Heart left ventricle (tissue), 16 donors: Measurements from ENCODE around the gene KCNMB4. TPM values are rescaled to one million over a fixed set of nuclear protein-coding genes. Genes with fewer than 3 reads are reported as not detected.

Source experiments
- ATAC-seq, 4 donors: fragments of 200-7000 bp; cut with Tn5 transposase; one replicate each; pipeline ENCODE4 v1.9.1; 2020 to 2022; ENCODE audit warnings: moderate library complexity in 4 of 4, mild to moderate bottlenecking in 3 of 4, moderate number of reproducible peaks in 1 of 4
- DNase-seq, 5 donors: peaks; one replicate each; pipeline ENCODE4 v3.0.0-alpha.2; 2020
- H3K27ac ChIP-seq, 12 donors: fragments of 200-600 bp; sonication (generic) in 4 of 12; one replicate each; pipeline versions ENCODE4 v1.5.0 to v1.8.0; 2016 to 2022; ENCODE audit warnings: mild to moderate bottlenecking in 2 of 12
- H3K27me3 ChIP-seq, 9 donors: fragments of 200-600 bp; sonication (generic) in 2 of 9; one replicate each; pipeline versions ENCODE4 v1.5.1 to v1.8.0; 2016 to 2022; ENCODE audit warnings: mild to moderate bottlenecking in 3 of 9
- H3K36me3 ChIP-seq, 9 donors: fragments of 200-600 bp; sonication (generic) in 2 of 9; one replicate each; pipeline versions ENCODE4 v1.5.0 to v1.8.0; 2018 to 2022; ENCODE audit warnings: mild to moderate bottlenecking in 2 of 9
- H3K4me1 ChIP-seq, 12 donors: fragments of 200-600 bp; sonication (generic) in 4 of 12; one replicate each; pipeline versions ENCODE4 v1.5.0 to v1.8.0; 2016 to 2022; ENCODE audit warnings: mild to moderate bottlenecking in 3 of 12
- H3K4me3 ChIP-seq, 12 donors: fragments of 200-600 bp; sonication (generic) in 4 of 12; one replicate each; pipeline versions ENCODE4 v1.5.0 to v1.8.0; 2017 to 2022; ENCODE audit warnings: mild to moderate bottlenecking in 9 of 12, moderate library complexity in 4 of 12
- H3K9me3 ChIP-seq, 12 donors: fragments of 200-600 bp; sonication (generic) in 4 of 12; one replicate each; pipeline versions ENCODE4 v1.5.0 to v1.8.0; 2016 to 2022; ENCODE audit warnings: mild to moderate bottlenecking in 1 of 12
- POLR2A ChIP-seq, 2 donors: fragments of 450-650 bp; IDR thresholded peaks; one replicate each; pipeline ENCODE4 v1.6.1; 2017; ENCODE audit warnings: antibody characterized with exemption in 2 of 2, mild to moderate bottlenecking in 2 of 2, moderate library complexity in 2 of 2
- WGBS, 4 donors: extraction: QIAGEN DNeasy Blood & Tissue Kit in 2 of 4; methylation state at CpG; one replicate each; pipeline versions ENCODE4 v1.1.5 to v1.1.7; 2013 to 2018; 5-methylcytosine and 5-hydroxymethylcytosine counted together
- intact Hi-C, 10 donors: fragments of 100-400 bp; cut with DNase I; formaldehyde crosslinking; loops; one replicate each; pipeline versions ENCODE4 v1.11.1 to v1.14.2; 2022
- polyA plus RNA-seq, 2 donors: library from polyadenylated mRNA; stranded (reverse); fragments of 200-250 nt; gene quantifications; one replicate each; pipeline ENCODE4 v1.2.3, GENCODE V29; 2013
- total RNA-seq, 9 donors: library from RNA; depleted of rRNA in 2 of 9; stranded (reverse); fragments of >200 nt in 2 of 9; fragmentation: NEBNext Ultra II Directional in 3 of 9; extraction: Animal tissue kit (Norgen Biotek cat#: 25700) in 3 of 9; gene quantifications; one replicate each; pipeline versions ENCODE4 v1.1.0 to v1.2.4, GENCODE V29; 2016 to 2023
- TF ChIP-seq, protein P1 (sequence below), 12 donors: fragments of 200-600 bp; sonication (generic) in 4 of 12; IDR thresholded peaks; one replicate each; pipeline versions ENCODE4 v1.5.0 to v1.8.0; 2018 to 2022; ENCODE audit warnings: antibody characterized with exemption in 12 of 12, mild to moderate bottlenecking in 5 of 12
- donor health status: ischemic (EF 13 %, LVEDD 7.1; RV severe dilation, severe dysfunction).
- donor health status: healthy with polysubstance abuse.
- donor health status: DM: no; HTN: yes; CAD: no.
- donor health status: DM: no; HTN: no; CAD: no.
- donor health status: ischemic (EF 25% LVEDD 6.9; RV normal size, moderate dysfunction).
- donor health status: ischemic (EF 25% LVEDD 5.7; RV mildly dilated, moderate dysfunction).
- donor health status: healthy.
- donor health status: DM: yes; HTN: yes; CAD: no.
- donor health status: ischemic (EF 35%, LVEDD 5.7; RV mildly dilated, moderate dysfunction).
- donor health status: nonischemic (EF 11% LVEDD 7.7; RV severe dilation, severe dysfunction).
- donor health status: DM: yes; HTN: yes; CAD: no.
- donor health status: PGD.
- donor health status: ischemic (EF 29% LVEDD 5.4; RV normal size, mild dysfunction).
- donor health status: nonischemic (EF 23%, LVEDD 6.1; RV moderate dilation, normal function).

KCNMB4 gene
- total and polyA plus RNA-seq, 11 donors, result 0.96 to 3.6 (median 2.1) TPM

DNA sequence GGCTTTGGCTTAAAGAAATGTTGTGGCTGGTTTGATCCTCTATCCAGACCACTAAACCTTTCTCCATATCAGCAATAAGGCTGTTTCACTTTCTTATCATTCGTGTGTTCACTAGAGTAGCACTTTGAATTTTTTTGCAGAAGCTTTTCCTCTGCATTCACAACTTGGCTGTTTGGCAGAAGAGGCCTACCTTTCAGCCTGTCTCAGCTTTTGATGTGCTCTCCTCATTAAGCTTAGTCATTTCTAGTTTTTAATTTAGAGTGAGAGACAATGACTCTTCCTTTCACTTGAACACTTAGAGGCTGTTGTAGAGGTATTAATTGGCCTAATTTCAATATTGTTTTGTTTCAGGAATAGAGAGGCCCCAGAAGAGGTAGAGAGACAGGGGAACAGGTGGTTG lies 13.8 kb downstream of the KCNMB4 start:
- no peaks in the 10 kb centered on the region for H3K36me3 ChIP-seq
- DNase-seq (no peak), ATAC-seq (no peak)
- WGBS, 4 donors, result 85 to 91% (median 87%) methylated on average over 1 of the region's 1 CpG
- H3K4me3 ChIP-seq, result no peak overlapping the region
- TF ChIP-seq POLR2A (IDR thresholded peaks at IDR 0.05), result no peak
- TF ChIP-seq, protein P1, sequence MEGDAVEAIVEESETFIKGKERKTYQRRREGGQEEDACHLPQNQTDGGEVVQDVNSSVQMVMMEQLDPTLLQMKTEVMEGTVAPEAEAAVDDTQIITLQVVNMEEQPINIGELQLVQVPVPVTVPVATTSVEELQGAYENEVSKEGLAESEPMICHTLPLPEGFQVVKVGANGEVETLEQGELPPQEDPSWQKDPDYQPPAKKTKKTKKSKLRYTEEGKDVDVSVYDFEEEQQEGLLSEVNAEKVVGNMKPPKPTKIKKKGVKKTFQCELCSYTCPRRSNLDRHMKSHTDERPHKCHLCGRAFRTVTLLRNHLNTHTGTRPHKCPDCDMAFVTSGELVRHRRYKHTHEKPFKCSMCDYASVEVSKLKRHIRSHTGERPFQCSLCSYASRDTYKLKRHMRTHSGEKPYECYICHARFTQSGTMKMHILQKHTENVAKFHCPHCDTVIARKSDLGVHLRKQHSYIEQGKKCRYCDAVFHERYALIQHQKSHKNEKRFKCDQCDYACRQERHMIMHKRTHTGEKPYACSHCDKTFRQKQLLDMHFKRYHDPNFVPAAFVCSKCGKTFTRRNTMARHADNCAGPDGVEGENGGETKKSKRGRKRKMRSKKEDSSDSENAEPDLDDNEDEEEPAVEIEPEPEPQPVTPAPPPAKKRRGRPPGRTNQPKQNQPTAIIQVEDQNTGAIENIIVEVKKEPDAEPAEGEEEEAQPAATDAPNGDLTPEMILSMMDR (IDR thresholded peaks at IDR 0.05), result no peak
- intact Hi-C loops, result loop anchor here in 1 of 10 donors (10.0 kb wide), 1 partner anchor 485 kb away; no protein-coding TSS in a partner anchor
- H3K4me1 ChIP-seq, result no peaks in the 10 kb centered on the region
- peaks cover 0 to 13% (median 0%) of the 10 kb centered on the region in 12 donors for H3K9me3 ChIP-seq
- no peaks in the 10 kb centered on the region for H3K27me3 ChIP-seq
- H3K27ac ChIP-seq, result no peak overlapping the region

DNA sequence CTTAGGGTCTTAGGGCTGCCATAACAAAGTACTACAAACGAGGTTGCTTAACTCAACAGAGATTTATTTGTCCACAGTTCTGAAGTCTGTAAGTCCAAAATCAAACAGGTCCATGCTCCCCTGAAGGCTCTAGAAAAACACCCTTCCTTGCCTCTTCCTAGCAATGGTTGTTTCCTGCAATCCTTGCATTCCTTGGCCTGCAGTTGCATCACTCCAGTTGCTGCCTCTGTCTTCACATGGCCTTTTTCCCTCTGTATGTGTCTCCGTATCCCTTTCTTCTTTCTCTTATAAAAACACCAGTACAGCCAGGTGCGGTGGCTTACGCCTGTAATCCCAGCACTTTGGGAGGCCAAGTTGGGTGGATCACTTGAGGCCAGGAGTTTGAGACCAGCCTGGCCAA lies 17.4 kb downstream of the KCNMB4 start:
- intact Hi-C loops, result no loop called here
- no peaks in the 10 kb centered on the region for H3K27me3 ChIP-seq
- no peak for TF ChIP-seq POLR2A (IDR thresholded peaks at IDR 0.05)
- TF ChIP-seq, protein P1 (IDR thresholded peaks at IDR 0.05), result no peak
- H3K36me3 ChIP-seq, result no peaks in the 10 kb centered on the region
- 96 to 98% (median 97%) methylated on average over 4 of the region's 4 CpGs for WGBS, 4 donors
- H3K9me3 ChIP-seq, result peaks cover 0 to 8% (median 0%) of the 10 kb centered on the region in 12 donors
- H3K4me3 ChIP-seq, result no peak overlapping the region
- no peak for DNase-seq
- ATAC-seq, result no peak
- H3K27ac ChIP-seq, result no peak overlapping the region
- H3K4me1 ChIP-seq, result no peaks in the 10 kb centered on the region

DNA sequence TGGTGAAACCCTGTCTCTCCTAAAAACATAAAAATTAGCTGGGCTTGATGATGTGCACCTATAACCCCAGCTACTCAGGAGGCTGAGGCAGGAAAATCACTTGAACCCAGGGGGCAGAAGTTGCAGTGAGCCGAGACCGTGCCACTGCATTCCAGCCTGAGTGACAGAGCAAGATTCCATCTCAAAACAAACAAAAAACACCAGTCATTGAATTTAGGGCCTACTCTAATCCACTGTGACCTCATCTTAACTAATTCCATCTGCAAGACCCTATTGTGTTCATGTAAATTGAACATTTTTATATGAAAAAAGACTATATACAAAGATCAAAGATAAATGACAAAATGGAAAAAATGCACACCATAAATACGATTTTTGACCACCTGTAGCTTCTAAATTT lies 17.8 kb downstream of the KCNMB4 start:
- H3K4me1 ChIP-seq, result no peaks in the 10 kb centered on the region
- TF ChIP-seq, protein P1 (IDR thresholded peaks at IDR 0.05), result no peak
- no peak for TF ChIP-seq POLR2A (IDR thresholded peaks at IDR 0.05)

DNA sequence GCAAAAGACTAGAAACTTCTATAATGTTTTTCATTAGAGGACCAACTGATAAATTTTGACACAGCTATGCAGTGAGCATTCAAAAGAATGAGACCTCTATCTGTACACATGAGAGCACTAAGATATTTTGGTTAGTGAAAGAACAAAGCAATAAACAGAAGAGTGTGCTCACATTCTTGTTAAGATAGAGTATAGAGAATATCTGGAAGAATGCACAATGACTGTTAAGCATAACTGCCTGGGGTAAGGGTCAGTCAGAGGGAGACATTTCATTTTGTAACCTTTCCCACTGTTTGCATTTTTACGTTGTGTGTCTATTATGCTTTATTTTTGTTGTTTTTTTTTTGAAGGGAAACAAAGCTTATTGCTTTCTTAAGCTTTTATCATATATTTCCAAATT lies 20.7 kb downstream of the KCNMB4 start:
- WGBS, 4 donors, result 82 to 89% (median 84%) methylated on average over 1 of the region's 1 CpG
- no peak overlapping the region for H3K4me3 ChIP-seq
- intact Hi-C loops, result no loop called here
- H3K27ac ChIP-seq, result no peak overlapping the region
- TF ChIP-seq, protein P1 (IDR thresholded peaks at IDR 0.05), result no peak
- no peak for ATAC-seq
- H3K36me3 ChIP-seq, result no peaks in the 10 kb centered on the region
- peaks cover 0 to 15% (median 0%) of the 10 kb centered on the region in 12 donors for H3K9me3 ChIP-seq
- no peaks in the 10 kb centered on the region for H3K27me3 ChIP-seq
- DNase-seq, result no peak
- no peaks in the 10 kb centered on the region for H3K4me1 ChIP-seq

More for the DNA sequence above, 17.8 kb downstream of the KCNMB4 start:
- DNase-seq, result no peak
- intact Hi-C loops, result no loop called here
- H3K4me3 ChIP-seq, result no peak overlapping the region
- ATAC-seq, result no peak
- WGBS, 4 donors, result 81 to 88% (median 83%) methylated on average over 3 of the region's 3 CpGs
- H3K9me3 ChIP-seq, result peaks cover 0 to 5% (median 0%) of the 10 kb centered on the region in 12 donors
- H3K36me3 ChIP-seq, result no peaks in the 10 kb centered on the region
- no peaks in the 10 kb centered on the region for H3K27me3 ChIP-seq
- H3K27ac ChIP-seq, result no peak overlapping the region
